Liver (tissue), 9 donors: ENCODE data around the gene IFNL2. TPM values are rescaled to one million over a fixed set of nuclear protein-coding genes. Genes with fewer than 3 reads are reported as not detected.
"Not testable (repeated sequence)": the region's sequence is repeated elsewhere in the genome, so short reads cannot be mapped to it uniquely, and the experiment has no call there.

ENCODE experiments used
- DNase-seq: peaks from one replicate; pipeline ENCODE4 v3.0.0-alpha.2; 2017; ENCODE audit warnings: low spot score
- H3K27ac ChIP-seq, 2 donors: one replicate each; pipeline ENCODE4 v1.7.0; 2013; ENCODE audit warnings: inconsistent platforms in 2 of 2, low read length in 2 of 2, control low read depth in 1 of 2, low read depth in 1 of 2, mild to moderate bottlenecking in 1 of 2
- H3K27me3 ChIP-seq, 4 donors: one replicate each; pipeline versions ENCODE4 v1.6.1 to v1.7.0; 2013; ENCODE audit warnings: low read length in 3 of 4, inconsistent platforms in 1 of 4, mild to moderate bottlenecking in 1 of 4, moderate library complexity in 1 of 4; ENCODE audit not compliant: control insufficient read depth in 4 of 4, insufficient read depth in 4 of 4
- H3K36me3 ChIP-seq, 4 donors: one replicate each; pipeline versions ENCODE4 v1.6.1 to v1.7.0; 2013; ENCODE audit warnings: low read length in 3 of 4, mild to moderate bottlenecking in 3 of 4, low read depth in 1 of 4, moderate library complexity in 1 of 4; ENCODE audit not compliant: control insufficient read depth in 4 of 4, insufficient read depth in 3 of 4
- H3K4me1 ChIP-seq, 4 donors: one replicate each; pipeline versions ENCODE4 v1.6.1 to v1.7.0; 2013; ENCODE audit warnings: low read length in 3 of 4, mild to moderate bottlenecking in 3 of 4, moderate library complexity in 1 of 4; ENCODE audit not compliant: control insufficient read depth in 4 of 4, insufficient read depth in 4 of 4
- H3K4me3 ChIP-seq, 3 donors: one replicate each; pipeline versions ENCODE4 v1.6.1 to v1.7.0; 2013; ENCODE audit warnings: low read length in 3 of 3, control low read depth in 1 of 3, low read depth in 1 of 3, mild to moderate bottlenecking in 1 of 3
- H3K9ac ChIP-seq, 2 donors: one replicate each; pipeline ENCODE4 v1.7.0; 2013; ENCODE audit warnings: low read length in 2 of 2, mild to moderate bottlenecking in 2 of 2, moderate library complexity in 2 of 2, control low read depth in 1 of 2, low read depth in 1 of 2
- H3K9me3 ChIP-seq, 4 donors: one replicate each; pipeline versions ENCODE4 v1.6.1 to v1.7.0; 2013; ENCODE audit warnings: low read length in 3 of 4; ENCODE audit not compliant: control insufficient read depth in 4 of 4
- GABPA ChIP-seq, 2 donors: IDR thresholded peaks in 1 of 2; conservative IDR thresholded peaks in 1 of 2; 2 replicates each; pipeline ENCODE4 v1.6.1; 2016; ENCODE audit warnings: antibody characterized with exemption in 2 of 2, mild to moderate bottlenecking in 1 of 2, moderate library complexity in 1 of 2
- HNF4A ChIP-seq, 2 donors: conservative IDR thresholded peaks; 2 replicates each; pipeline ENCODE4 v1.6.1; 2016; ENCODE audit warnings: antibody characterized with exemption in 2 of 2, mild to moderate bottlenecking in 2 of 2
- NR2F2 ChIP-seq: IDR thresholded peaks from 2 replicates; pipeline ENCODE4 v1.6.1; 2016; ENCODE audit warnings: antibody characterized with exemption
- SP1 ChIP-seq: IDR thresholded peaks from 2 replicates; pipeline ENCODE4 v1.6.1; 2018; ENCODE audit warnings: antibody characterized with exemption, mild to moderate bottlenecking
- TAF1 ChIP-seq: conservative IDR thresholded peaks from 2 replicates; pipeline ENCODE4 v1.6.1; 2016; ENCODE audit warnings: antibody characterized with exemption, mild to moderate bottlenecking
- YY1 ChIP-seq: IDR thresholded peaks from 2 replicates; pipeline ENCODE4 v1.6.1; 2016; ENCODE audit warnings: antibody characterized with exemption, mild to moderate bottlenecking
- WGBS: extraction: QIAGEN DNeasy Blood & Tissue Kit; methylation state at CpG from one replicate; pipeline ENCODE4 v1.1.7; 2013; 5-methylcytosine and 5-hydroxymethylcytosine counted together
- polyA plus RNA-seq, 2 donors: library from polyadenylated mRNA; stranded (reverse) in 1 of 2; unstranded in 1 of 2; fragments of 200-250 nt in 1 of 2; fragments of >200 nt in 1 of 2; fragmentation: Nextera tagmentation in 1 of 2; extraction: Ambion mirVana in 1 of 2; gene quantifications; one replicate each; pipeline versions ENCODE4 v1.2.1 to v1.2.3, GENCODE V29; 2013 to 2015
- total RNA-seq, 2 donors: library from RNA; depleted of rRNA; stranded (reverse); fragments of >200 nt; gene quantifications; one replicate each; pipeline ENCODE4 v1.2.3, GENCODE V29; 2014
- TF ChIP-seq, protein P1 (sequence below): IDR thresholded peaks from 2 replicates; pipeline ENCODE4 v1.6.1; 2016; ENCODE audit warnings: antibody characterized with exemption, mild to moderate bottlenecking
- TF ChIP-seq, protein P2 (sequence below): IDR thresholded peaks from 2 replicates; pipeline ENCODE4 v1.6.1; 2016; ENCODE audit warnings: antibody characterized with exemption
- TF ChIP-seq, protein P3 (sequence below): fragments of 150-350 bp; IDR thresholded peaks from 2 replicates; pipeline ENCODE4 v1.5.1; 2017; ENCODE audit warnings: improper control_type of control experiment, low read depth, low read length; ENCODE audit not compliant: missing input control
- TF ChIP-seq, protein P4 (sequence below): IDR thresholded peaks from 2 replicates; pipeline ENCODE4 v1.6.1; 2016; ENCODE audit warnings: antibody characterized with exemption
- donor health status: healthy.
- donor health status: healthy.
- donor health status: healthy.
- donor health status: healthy.
- donor health status: healthy.

The IFNL2 gene
- total and polyA plus RNA-seq, 4 donors = not detected

DNA sequence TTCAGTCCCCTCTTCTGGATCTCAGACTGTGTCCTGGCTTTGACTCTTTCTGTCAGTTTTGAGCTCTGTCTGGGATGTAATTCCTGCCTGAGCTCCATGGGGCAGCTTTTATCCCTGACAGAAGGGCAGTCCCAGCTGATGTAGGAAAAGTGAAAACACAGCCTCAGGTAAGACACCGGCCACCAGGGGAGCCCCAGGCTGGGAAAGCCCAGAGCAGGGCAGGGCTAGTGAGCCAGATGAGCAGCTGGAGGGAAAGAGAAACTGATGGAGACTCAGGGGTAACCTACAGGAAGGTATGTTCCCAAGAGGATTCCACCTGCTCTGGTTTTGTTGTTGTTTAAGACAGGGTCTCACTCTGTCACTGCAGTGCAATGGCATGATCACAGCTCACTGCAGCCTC lies 23.0 kb upstream of the IFNL2 start:
- not testable (repeated sequence) for H3K4me3 ChIP-seq, H3K9me3 ChIP-seq, H3K27ac ChIP-seq, H3K9ac ChIP-seq, DNase-seq, H3K36me3 ChIP-seq, H3K27me3 ChIP-seq
- peaks cover 3 to 20% (median 15%) of the 10 kb centered on the region in 4 donors for H3K4me1 ChIP-seq
- no CpG with 5 or more reads among the region's 1 CpG for WGBS

DNA sequence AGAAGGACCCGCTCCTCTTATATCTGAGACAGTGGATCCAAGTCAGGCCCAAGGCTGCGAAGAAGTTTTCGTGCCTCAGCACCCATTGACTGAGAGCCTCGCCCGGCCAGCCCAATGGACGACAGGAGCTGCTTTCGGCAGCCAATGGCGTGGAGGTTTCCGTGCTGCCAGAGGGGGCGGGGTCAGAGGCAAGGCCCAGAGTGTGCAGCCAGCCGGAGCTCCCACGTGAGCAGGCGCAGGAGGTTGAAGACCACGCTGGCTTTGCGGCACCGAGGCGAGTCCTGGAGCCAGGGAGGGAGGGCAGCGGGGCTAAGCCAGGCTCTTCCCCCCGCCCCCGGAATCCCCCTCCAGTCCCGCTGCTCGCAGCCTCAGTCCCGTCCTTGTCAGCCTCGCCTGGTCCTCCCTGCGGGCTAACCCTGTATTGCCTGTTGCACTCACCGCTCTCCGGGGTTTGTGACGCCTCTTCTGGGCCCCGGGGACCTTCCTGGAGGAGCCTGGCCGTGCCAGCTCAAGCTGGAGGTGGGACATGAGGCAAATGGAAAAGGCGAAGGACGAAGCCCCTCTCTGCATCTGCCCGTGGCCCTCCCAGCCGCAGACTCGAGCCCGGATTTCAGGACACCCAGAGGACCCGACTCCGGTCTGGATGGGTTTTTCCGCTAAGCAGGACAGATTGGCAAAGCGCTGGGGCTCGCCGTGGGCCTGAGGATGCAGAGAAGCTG lies 21.1 kb upstream of the IFNL2 start:
- 37% methylated on average over 42 of the region's 42 CpGs for WGBS
- Histone ChIP-seq H3K27ac (no peak overlapping the region), H3K9ac (no peak overlapping the region), H3K4me3 (no peak overlapping the region), H3K9me3 (no peaks in the 10 kb centered on the region), H3K36me3 (no peaks in the 10 kb centered on the region), H3K27me3 (peaks cover 0 to 2% (median 0%) of the 10 kb centered on the region in 4 donors), H3K4me1 (peaks cover 3 to 20% (median 15%) of the 10 kb centered on the region in 4 donors)
- TF ChIP-seq, protein P1, sequence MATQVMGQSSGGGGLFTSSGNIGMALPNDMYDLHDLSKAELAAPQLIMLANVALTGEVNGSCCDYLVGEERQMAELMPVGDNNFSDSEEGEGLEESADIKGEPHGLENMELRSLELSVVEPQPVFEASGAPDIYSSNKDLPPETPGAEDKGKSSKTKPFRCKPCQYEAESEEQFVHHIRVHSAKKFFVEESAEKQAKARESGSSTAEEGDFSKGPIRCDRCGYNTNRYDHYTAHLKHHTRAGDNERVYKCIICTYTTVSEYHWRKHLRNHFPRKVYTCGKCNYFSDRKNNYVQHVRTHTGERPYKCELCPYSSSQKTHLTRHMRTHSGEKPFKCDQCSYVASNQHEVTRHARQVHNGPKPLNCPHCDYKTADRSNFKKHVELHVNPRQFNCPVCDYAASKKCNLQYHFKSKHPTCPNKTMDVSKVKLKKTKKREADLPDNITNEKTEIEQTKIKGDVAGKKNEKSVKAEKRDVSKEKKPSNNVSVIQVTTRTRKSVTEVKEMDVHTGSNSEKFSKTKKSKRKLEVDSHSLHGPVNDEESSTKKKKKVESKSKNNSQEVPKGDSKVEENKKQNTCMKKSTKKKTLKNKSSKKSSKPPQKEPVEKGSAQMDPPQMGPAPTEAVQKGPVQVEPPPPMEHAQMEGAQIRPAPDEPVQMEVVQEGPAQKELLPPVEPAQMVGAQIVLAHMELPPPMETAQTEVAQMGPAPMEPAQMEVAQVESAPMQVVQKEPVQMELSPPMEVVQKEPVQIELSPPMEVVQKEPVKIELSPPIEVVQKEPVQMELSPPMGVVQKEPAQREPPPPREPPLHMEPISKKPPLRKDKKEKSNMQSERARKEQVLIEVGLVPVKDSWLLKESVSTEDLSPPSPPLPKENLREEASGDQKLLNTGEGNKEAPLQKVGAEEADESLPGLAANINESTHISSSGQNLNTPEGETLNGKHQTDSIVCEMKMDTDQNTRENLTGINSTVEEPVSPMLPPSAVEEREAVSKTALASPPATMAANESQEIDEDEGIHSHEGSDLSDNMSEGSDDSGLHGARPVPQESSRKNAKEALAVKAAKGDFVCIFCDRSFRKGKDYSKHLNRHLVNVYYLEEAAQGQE = no peak
- TF ChIP-seq YY1 (no peak), TAF1 (no peak), NR2F2 (no peak), HNF4A (conservative IDR thresholded peaks at IDR 0.05) (no peak), SP1 (no peak), GABPA (IDR thresholded peaks at IDR 0.05 in 1 of 2, conservative IDR thresholded peaks at IDR 0.05 in 1 of 2) (no peak)
- TF ChIP-seq, protein P2, sequence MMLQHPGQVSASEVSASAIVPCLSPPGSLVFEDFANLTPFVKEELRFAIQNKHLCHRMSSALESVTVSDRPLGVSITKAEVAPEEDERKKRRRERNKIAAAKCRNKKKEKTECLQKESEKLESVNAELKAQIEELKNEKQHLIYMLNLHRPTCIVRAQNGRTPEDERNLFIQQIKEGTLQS = no peak
- TF ChIP-seq, protein P3, sequence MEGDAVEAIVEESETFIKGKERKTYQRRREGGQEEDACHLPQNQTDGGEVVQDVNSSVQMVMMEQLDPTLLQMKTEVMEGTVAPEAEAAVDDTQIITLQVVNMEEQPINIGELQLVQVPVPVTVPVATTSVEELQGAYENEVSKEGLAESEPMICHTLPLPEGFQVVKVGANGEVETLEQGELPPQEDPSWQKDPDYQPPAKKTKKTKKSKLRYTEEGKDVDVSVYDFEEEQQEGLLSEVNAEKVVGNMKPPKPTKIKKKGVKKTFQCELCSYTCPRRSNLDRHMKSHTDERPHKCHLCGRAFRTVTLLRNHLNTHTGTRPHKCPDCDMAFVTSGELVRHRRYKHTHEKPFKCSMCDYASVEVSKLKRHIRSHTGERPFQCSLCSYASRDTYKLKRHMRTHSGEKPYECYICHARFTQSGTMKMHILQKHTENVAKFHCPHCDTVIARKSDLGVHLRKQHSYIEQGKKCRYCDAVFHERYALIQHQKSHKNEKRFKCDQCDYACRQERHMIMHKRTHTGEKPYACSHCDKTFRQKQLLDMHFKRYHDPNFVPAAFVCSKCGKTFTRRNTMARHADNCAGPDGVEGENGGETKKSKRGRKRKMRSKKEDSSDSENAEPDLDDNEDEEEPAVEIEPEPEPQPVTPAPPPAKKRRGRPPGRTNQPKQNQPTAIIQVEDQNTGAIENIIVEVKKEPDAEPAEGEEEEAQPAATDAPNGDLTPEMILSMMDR = no peak
- TF ChIP-seq, protein P4, sequence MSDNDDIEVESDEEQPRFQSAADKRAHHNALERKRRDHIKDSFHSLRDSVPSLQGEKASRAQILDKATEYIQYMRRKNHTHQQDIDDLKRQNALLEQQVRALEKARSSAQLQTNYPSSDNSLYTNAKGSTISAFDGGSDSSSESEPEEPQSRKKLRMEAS = no peak
- DNase-seq = peak; percentile 41
